CD4-positive, alpha-beta memory T cell (primary cell): ENCODE results near the gene OTOP3. TPM values are rescaled to one million over a fixed set of nuclear protein-coding genes. Genes with fewer than 3 reads are reported as not detected.

Source experiments
- CTCF ChIA-PET: fragments of 350-600 bp; sonication (Branson Sonifier 250); formaldehyde crosslinking; loops from one replicate; lab custom pipeline; 2021; ENCODE audit warnings: inconsistent platforms; ENCODE audit not compliant: partially characterized antibody; lab: Charles Lee
- POLR2A ChIA-PET: fragments of 350-600 bp; sonication (Branson Sonifier 250); formaldehyde crosslinking; loops from one replicate; lab custom pipeline; 2021; ENCODE audit not compliant: partially characterized antibody; lab: Charles Lee
- DNase-seq, 5 donors: peaks; one replicate each; pipeline versions ENCODE4 v3.0.0 to v3.0.0-alpha.2; 2020 to 2022; ENCODE audit warnings: mixed read lengths in 1 of 5
- H3K27ac ChIP-seq: one replicate; pipeline ENCODE4 v1.7.0; 2013; ENCODE audit warnings: low read depth, low read length
- H3K27me3 ChIP-seq: 2 replicates; pipeline ENCODE4 v1.7.0; 2013; ENCODE audit warnings: mild to moderate bottlenecking, low read length, moderate library complexity; ENCODE audit not compliant: insufficient read depth
- H3K36me3 ChIP-seq: 2 replicates; pipeline ENCODE4 v1.7.0; 2013; ENCODE audit warnings: mild to moderate bottlenecking, low read length, moderate library complexity; ENCODE audit not compliant: insufficient read depth
- H3K4me1 ChIP-seq: 2 replicates; pipeline ENCODE4 v1.7.0; 2013; ENCODE audit warnings: mild to moderate bottlenecking, low read length, moderate library complexity; ENCODE audit not compliant: insufficient read depth
- H3K4me3 ChIP-seq, 2 donors: one replicate each; pipeline ENCODE4 v1.7.0; 2013; ENCODE audit warnings: low read length in 2 of 2, mild to moderate bottlenecking in 1 of 2
- H3K9me3 ChIP-seq, 2 donors: one replicate each; pipeline ENCODE4 v1.7.0; 2013; ENCODE audit warnings: low read length in 2 of 2, control low read depth in 1 of 2; ENCODE audit not compliant: control insufficient read depth in 1 of 2
- H3K27ac Mint-ChIP-seq, 7 donors: one replicate each; pipeline ENCODE4 v1.8.0; 2020 to 2021; ENCODE audit warnings: mixed read lengths in 7 of 7, mild to moderate bottlenecking in 6 of 7, inconsistent platforms in 3 of 7, moderate library complexity in 3 of 7
- H3K27me3 Mint-ChIP-seq, 2 donors: one replicate each; pipeline ENCODE4 v1.8.0; 2020 to 2021; ENCODE audit warnings: mixed read lengths in 2 of 2
- H3K36me3 Mint-ChIP-seq, 2 donors: one replicate each; pipeline ENCODE4 v1.8.0; 2020 to 2021; ENCODE audit warnings: mixed read lengths in 2 of 2, inconsistent platforms in 1 of 2, mild to moderate bottlenecking in 1 of 2
- H3K4me1 Mint-ChIP-seq, 4 donors: one replicate each; pipeline ENCODE4 v1.8.0; 2020 to 2021; ENCODE audit warnings: mixed read lengths in 4 of 4, mild to moderate bottlenecking in 1 of 4
- H3K4me3 Mint-ChIP-seq, 8 donors: one replicate each; pipeline ENCODE4 v1.8.0; 2020 to 2021; ENCODE audit warnings: mixed read lengths in 8 of 8, mild to moderate bottlenecking in 7 of 8, moderate library complexity in 6 of 8, inconsistent platforms in 3 of 8
- H3K9me3 Mint-ChIP-seq, 8 donors: one replicate each; pipeline ENCODE4 v1.8.0; 2020 to 2021; ENCODE audit warnings: mixed read lengths in 8 of 8, mild to moderate bottlenecking in 5 of 8, inconsistent platforms in 3 of 8, moderate library complexity in 1 of 8
- intact Hi-C: fragments of 100-400 bp; cut with micrococcal nuclease; formaldehyde crosslinking; loops from one replicate; pipeline ENCODE4 v1.15.1; 2023
- polyA plus RNA-seq, 2 donors: library from polyadenylated mRNA; unstranded; fragments of 300-500 nt; fragmentation: Illumina TruSeq; gene quantifications; one replicate each; pipeline ENCODE4 v1.2.3, GENCODE V29; 2021
- total RNA-seq, 2 experiments: library from RNA; stranded (reverse); gene quantifications; one replicate each; pipeline ENCODE4 v1.2.3, GENCODE V29; 2021

Gene OTOP3
- total and polyA plus RNA-seq, 4 experiments from 2014 or later = not detected

DNA sequence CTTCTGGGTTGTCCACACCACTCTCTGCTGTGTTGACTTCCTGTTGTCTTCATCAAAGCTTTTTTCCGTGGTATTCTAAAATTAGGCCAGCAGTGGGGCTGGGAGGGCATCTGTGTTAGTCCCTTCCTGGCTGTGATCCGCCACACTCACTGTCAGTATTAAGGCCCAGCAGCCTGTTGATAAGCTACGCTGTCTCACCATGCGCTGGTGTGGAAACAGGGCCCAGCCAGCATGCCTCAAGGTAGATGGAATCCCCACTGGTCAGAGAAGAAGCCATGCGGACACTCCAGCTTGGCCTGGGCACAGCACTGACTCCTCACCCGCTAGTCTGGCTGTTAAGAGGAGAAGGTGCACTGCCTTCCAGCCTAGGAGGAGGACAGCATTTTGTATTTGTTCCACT, 63.1 kb downstream of the OTOP3 start:
- no peak overlapping the region for H3K27ac Mint-ChIP-seq

DNA sequence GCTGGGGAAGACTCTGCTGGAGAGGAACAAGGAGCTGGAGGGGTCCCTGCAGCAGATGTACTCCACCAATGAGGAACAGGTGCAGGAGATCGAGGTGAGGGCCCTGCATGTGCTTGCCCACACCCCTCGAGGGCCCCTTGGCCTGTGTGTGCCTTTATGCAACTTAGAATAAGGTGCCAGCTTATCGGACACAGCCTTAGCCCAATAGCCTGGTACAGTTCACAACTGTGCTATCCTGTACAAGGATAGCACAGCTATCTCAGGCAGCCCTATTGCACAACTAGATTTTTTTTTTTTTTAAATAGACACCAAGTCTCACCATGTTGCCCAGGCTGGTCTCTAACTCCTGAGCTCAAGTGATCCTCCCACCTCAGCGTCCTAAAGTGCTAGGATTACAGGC, 63.8 kb downstream of the OTOP3 start:
- no peaks in the 10 kb centered on the region for H3K36me3 ChIP-seq
- intact Hi-C loops = no loop called here
- POLR2A ChIA-PET = interaction anchor here (1.3 kb wide), 1 partner anchor 14 kb away, joined by 3 read pairs; no protein-coding TSS in a partner anchor
- no peak overlapping the region for H3K27ac ChIP-seq
- no peaks in the 10 kb centered on the region for H3K27me3 ChIP-seq
- no peaks in the 10 kb centered on the region for H3K4me1 ChIP-seq
- Mint-ChIP-seq H3K4me3 (no peak overlapping the region), H3K36me3 (no peaks in the 10 kb centered on the region), H3K27me3 (no peaks in the 10 kb centered on the region), H3K4me1 (peaks cover 0 to 8% (median 6%) of the 10 kb centered on the region in 4 donors), H3K27ac (no peak overlapping the region), H3K9me3 (no peaks in the 10 kb centered on the region)
- H3K9me3 ChIP-seq = no peaks in the 10 kb centered on the region
- H3K4me3 ChIP-seq = no peak overlapping the region
- no peak for DNase-seq
- CTCF ChIA-PET = interaction anchor here (0.7 to 3.4 kb wide), 3 partner anchors 13 to 601 kb away, joined by 3 to 15 read pairs (median 4); partner anchors contain the start of gene MRPL58

More for the DNA sequence above, 63.1 kb downstream of the OTOP3 start:
- no peak overlapping the region for H3K4me3 ChIP-seq
- H3K9me3 ChIP-seq = no peaks in the 10 kb centered on the region
- CTCF ChIA-PET = interaction anchor here (0.8 to 3.4 kb wide), 3 partner anchors 13 to 69 kb away, joined by 3 to 15 read pairs (median 3); partner anchors contain the start of gene MRPL58
- Mint-ChIP-seq H3K27me3 (no peaks in the 10 kb centered on the region), H3K36me3 (no peaks in the 10 kb centered on the region), H3K4me1 (peaks cover 0 to 8% (median 6%) of the 10 kb centered on the region in 4 donors), H3K4me3 (no peak overlapping the region), H3K9me3 (no peaks in the 10 kb centered on the region)
- H3K27ac ChIP-seq = no peak overlapping the region
- intact Hi-C loops = no loop called here
- no peak for DNase-seq
- no peaks in the 10 kb centered on the region for H3K36me3 ChIP-seq
- POLR2A ChIA-PET = interaction anchor here (1.3 kb wide), 1 partner anchor 14 kb away, joined by 3 read pairs; no protein-coding TSS in a partner anchor
- H3K4me1 ChIP-seq = no peaks in the 10 kb centered on the region
- H3K27me3 ChIP-seq = no peaks in the 10 kb centered on the region

Other genes starting within 250 kb of the OTOP3 start
- gene CD300LF, start 223.0 kb upstream of the OTOP3 start, total RNA-seq = under 1 TPM in 1 of 2 experiments, not detected in 1; 0.23 TPM
- not detected for gene CD300LF, start 223.0 kb upstream of the OTOP3 start, polyA plus RNA-seq
- 10 to 100 TPM; 23.2 to 25.9 TPM for gene RAB37, start 198.6 kb upstream of the OTOP3 start, total RNA-seq
- 10 to 100 TPM; 47.8 to 52.3 TPM for gene RAB37, start 198.6 kb upstream of the OTOP3 start, polyA plus RNA-seq
- 100 to 1,000 TPM; 202 to 209 TPM for gene NHERF1, start 187.3 kb upstream of the OTOP3 start, total RNA-seq
- gene NHERF1, start 187.3 kb upstream of the OTOP3 start, polyA plus RNA-seq = 100 to 1,000 TPM; 324 to 448 TPM
- 10 to 100 TPM; 60.0 to 70.3 TPM for gene NAT9, start 159.6 kb upstream of the OTOP3 start, total RNA-seq
- 10 to 100 TPM; 11.9 to 19.1 TPM for gene NAT9, start 159.6 kb upstream of the OTOP3 start, polyA plus RNA-seq
- gene GRIN2C, start 76.0 kb upstream of the OTOP3 start, total RNA-seq = under 1 TPM in 1 of 2 experiments, not detected in 1; 0.09 TPM
- gene GRIN2C, start 76.0 kb upstream of the OTOP3 start, polyA plus RNA-seq = not detected
- 10 to 100 TPM; 16.6 to 21.8 TPM for gene FDXR, start 62.9 kb upstream of the OTOP3 start, total RNA-seq
- 1 to 10 TPM; 2.7 to 4.6 TPM for gene FDXR, start 62.9 kb upstream of the OTOP3 start, polyA plus RNA-seq
- not detected for gene FADS6, start 42.3 kb upstream of the OTOP3 start, total RNA-seq
- gene FADS6, start 42.3 kb upstream of the OTOP3 start, polyA plus RNA-seq = not detected
- gene USH1G, start 12.6 kb upstream of the OTOP3 start, total RNA-seq = not detected
- not detected for gene USH1G, start 12.6 kb upstream of the OTOP3 start, polyA plus RNA-seq
- gene OTOP2, start 11.6 kb upstream of the OTOP3 start, total RNA-seq = not detected
- gene OTOP2, start 11.6 kb upstream of the OTOP3 start, polyA plus RNA-seq = not detected
- 10 to 100 TPM; 17.5 to 19.5 TPM for gene HID1, start 36.9 kb downstream of the OTOP3 start, total RNA-seq
- gene HID1, start 36.9 kb downstream of the OTOP3 start, polyA plus RNA-seq = 1 to 10 TPM; 3.0 to 5.1 TPM
- under 1 TPM; 0.08 to 0.20 TPM for gene CDR2L, start 51.7 kb downstream of the OTOP3 start, total RNA-seq
- gene CDR2L, start 51.7 kb downstream of the OTOP3 start, polyA plus RNA-seq = not detected
- 10 to 100 TPM; 22.6 to 26.7 TPM for gene MRPL58, start 76.8 kb downstream of the OTOP3 start, total RNA-seq
- 10 to 100 TPM; 56.5 to 62.2 TPM for gene MRPL58, start 76.8 kb downstream of the OTOP3 start, polyA plus RNA-seq
- 100 to 1,000 TPM; 167 to 171 TPM for gene ATP5PD, start 111.1 kb downstream of the OTOP3 start, total RNA-seq
- 100 to 1,000 TPM; 428 to 552 TPM for gene ATP5PD, start 111.1 kb downstream of the OTOP3 start, polyA plus RNA-seq
- 10 to 100 TPM; 31.1 to 31.7 TPM for gene KCTD2, start 111.3 kb downstream of the OTOP3 start, total RNA-seq
- gene KCTD2, start 111.3 kb downstream of the OTOP3 start, polyA plus RNA-seq = 10 to 100 TPM in 1 of 2 donors, 1 to 10 TPM in 1; 2.3 to 11.6 TPM
- 10 to 100 TPM; 12.5 to 13.9 TPM for gene SLC16A5, start 152.1 kb downstream of the OTOP3 start, total RNA-seq
- gene SLC16A5, start 152.1 kb downstream of the OTOP3 start, polyA plus RNA-seq = 1 to 10 TPM; 2.9 to 3.7 TPM
- 10 to 100 TPM; 20.0 to 21.9 TPM for gene ARMC7, start 174.1 kb downstream of the OTOP3 start, total RNA-seq
- gene ARMC7, start 174.1 kb downstream of the OTOP3 start, polyA plus RNA-seq = 1 to 10 TPM; 1.3 to 3.5 TPM
- gene NT5C, start 195.8 kb downstream of the OTOP3 start, total RNA-seq = 10 to 100 TPM; 40.1 to 46.6 TPM
- gene NT5C, start 195.8 kb downstream of the OTOP3 start, polyA plus RNA-seq = 10 to 100 TPM; 22.4 to 32.6 TPM
- gene JPT1, start 218.6 kb downstream of the OTOP3 start, total RNA-seq = 10 to 100 TPM; 37.8 to 38.9 TPM
- gene JPT1, start 218.6 kb downstream of the OTOP3 start, polyA plus RNA-seq = 100 to 1,000 TPM; 105 to 130 TPM
- gene SUMO2, start 247.1 kb downstream of the OTOP3 start, total RNA-seq = 100 to 1,000 TPM; 255 to 264 TPM
- gene SUMO2, start 247.1 kb downstream of the OTOP3 start, polyA plus RNA-seq = 100 to 1,000 TPM; 302 to 416 TPM